Panc1 (cell line): Measurements from ENCODE around the gene MYLK2.

Experiments
- POLR2AphosphoS5 ChIP-seq: IDR thresholded peaks from 2 replicates; pipeline ENCODE4 v1.6.1; 2012; ENCODE audit warnings: mild to moderate bottlenecking, low read depth, low read length, moderate library complexity
- SIN3A ChIP-seq: IDR thresholded peaks from 2 replicates; pipeline ENCODE4 v1.6.1; 2012; ENCODE audit warnings: low read depth, mild to moderate bottlenecking, low read length, moderate library complexity, borderline replicate concordance; ENCODE audit not compliant: insufficient read depth
- TCF7L2 ChIP-seq: IDR thresholded peaks from 2 replicates; pipeline ENCODE4 v1.6.1; 2011; ENCODE audit warnings: mild to moderate bottlenecking, low read depth, low read length, inconsistent platforms
- TF ChIP-seq, protein P1 (sequence below): fragments of 450-650 bp; IDR thresholded peaks from 2 replicates; pipeline ENCODE4 v1.5.1; 2017; ENCODE audit warnings: mild to moderate bottlenecking
- TF ChIP-seq, protein P2 (sequence below), 2 experiments: IDR thresholded peaks; 2 replicates each; pipeline ENCODE4 v1.6.1; 2011 to 2012; ENCODE audit warnings: low read depth in 2 of 2, control low read depth in 1 of 2, low read length in 1 of 2, mild to moderate bottlenecking in 1 of 2, moderate library complexity in 1 of 2; ENCODE audit not compliant: insufficient read depth in 1 of 2

DNA sequence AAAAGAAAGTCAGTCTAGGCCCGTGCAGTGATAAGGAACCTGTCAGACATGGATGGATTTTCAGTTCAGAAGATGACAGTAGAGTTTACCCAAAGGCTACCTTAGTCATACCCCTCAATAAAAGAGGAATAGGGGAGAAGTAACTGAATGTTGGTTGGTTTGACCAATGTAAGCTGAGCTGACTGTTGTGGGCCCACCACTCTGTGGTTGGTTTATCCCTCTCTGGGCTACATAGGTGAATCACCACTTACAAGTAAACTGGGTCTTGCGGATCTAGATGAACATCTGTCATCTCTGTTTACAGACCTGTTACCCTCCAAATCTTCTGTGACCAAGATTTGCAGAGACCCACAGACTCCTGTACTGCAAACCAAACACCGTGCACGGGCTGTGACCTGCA lies 37.2 kb upstream of the MYLK2 start:
- TF ChIP-seq, protein P1, sequence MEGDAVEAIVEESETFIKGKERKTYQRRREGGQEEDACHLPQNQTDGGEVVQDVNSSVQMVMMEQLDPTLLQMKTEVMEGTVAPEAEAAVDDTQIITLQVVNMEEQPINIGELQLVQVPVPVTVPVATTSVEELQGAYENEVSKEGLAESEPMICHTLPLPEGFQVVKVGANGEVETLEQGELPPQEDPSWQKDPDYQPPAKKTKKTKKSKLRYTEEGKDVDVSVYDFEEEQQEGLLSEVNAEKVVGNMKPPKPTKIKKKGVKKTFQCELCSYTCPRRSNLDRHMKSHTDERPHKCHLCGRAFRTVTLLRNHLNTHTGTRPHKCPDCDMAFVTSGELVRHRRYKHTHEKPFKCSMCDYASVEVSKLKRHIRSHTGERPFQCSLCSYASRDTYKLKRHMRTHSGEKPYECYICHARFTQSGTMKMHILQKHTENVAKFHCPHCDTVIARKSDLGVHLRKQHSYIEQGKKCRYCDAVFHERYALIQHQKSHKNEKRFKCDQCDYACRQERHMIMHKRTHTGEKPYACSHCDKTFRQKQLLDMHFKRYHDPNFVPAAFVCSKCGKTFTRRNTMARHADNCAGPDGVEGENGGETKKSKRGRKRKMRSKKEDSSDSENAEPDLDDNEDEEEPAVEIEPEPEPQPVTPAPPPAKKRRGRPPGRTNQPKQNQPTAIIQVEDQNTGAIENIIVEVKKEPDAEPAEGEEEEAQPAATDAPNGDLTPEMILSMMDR: no peak
- TF ChIP-seq SIN3A (no peak), POLR2AphosphoS5 (0 out of 2 replicates have a peak, but pooled peaks have one; percentile 10), TCF7L2 (no peak)
- TF ChIP-seq, protein P2, sequence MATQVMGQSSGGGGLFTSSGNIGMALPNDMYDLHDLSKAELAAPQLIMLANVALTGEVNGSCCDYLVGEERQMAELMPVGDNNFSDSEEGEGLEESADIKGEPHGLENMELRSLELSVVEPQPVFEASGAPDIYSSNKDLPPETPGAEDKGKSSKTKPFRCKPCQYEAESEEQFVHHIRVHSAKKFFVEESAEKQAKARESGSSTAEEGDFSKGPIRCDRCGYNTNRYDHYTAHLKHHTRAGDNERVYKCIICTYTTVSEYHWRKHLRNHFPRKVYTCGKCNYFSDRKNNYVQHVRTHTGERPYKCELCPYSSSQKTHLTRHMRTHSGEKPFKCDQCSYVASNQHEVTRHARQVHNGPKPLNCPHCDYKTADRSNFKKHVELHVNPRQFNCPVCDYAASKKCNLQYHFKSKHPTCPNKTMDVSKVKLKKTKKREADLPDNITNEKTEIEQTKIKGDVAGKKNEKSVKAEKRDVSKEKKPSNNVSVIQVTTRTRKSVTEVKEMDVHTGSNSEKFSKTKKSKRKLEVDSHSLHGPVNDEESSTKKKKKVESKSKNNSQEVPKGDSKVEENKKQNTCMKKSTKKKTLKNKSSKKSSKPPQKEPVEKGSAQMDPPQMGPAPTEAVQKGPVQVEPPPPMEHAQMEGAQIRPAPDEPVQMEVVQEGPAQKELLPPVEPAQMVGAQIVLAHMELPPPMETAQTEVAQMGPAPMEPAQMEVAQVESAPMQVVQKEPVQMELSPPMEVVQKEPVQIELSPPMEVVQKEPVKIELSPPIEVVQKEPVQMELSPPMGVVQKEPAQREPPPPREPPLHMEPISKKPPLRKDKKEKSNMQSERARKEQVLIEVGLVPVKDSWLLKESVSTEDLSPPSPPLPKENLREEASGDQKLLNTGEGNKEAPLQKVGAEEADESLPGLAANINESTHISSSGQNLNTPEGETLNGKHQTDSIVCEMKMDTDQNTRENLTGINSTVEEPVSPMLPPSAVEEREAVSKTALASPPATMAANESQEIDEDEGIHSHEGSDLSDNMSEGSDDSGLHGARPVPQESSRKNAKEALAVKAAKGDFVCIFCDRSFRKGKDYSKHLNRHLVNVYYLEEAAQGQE (IDR thresholded peaks at IDR 0.05; ENCODE audit: insufficient read depth in 1 of 2, low read depth in 2 of 2, low read length in 1 of 2): no peak
